ENCODE data around the gene PAM.

DNA sequence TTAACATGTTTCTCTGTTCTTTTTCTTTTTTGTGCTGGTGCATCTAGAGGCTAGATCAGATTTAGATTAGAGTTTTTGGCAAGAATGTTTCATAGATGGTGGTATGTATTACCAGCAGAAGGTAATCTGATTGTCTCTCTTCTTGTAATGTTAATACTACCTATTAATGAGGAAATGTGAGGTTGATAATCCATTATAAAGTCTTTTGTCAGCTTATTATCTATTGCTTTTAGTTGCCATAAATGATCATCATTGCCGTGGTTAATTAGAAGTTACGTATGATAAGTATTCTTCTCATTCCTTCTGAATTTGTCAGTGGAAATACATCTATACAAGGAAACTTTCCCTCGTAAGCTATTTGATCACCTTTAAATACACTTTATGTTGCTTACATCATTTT is 135.0 kb downstream of the PAM start:
- TF ChIP-seq CTCF (IDR thresholded peaks at IDR 0.05; ENCODE audit: insufficient read depth, low read length, poor library complexity, severe bottlenecking) (no peak), EZH2phosphoT487 (conservative IDR thresholded peaks at IDR 0.05; ENCODE audit: low read length) (no peak)
